GM18519 (cell line): ENCODE measurements around the gene KCNJ8.
"Not testable (repeated sequence)": the region's sequence is repeated elsewhere in the genome, so short reads cannot be mapped to it uniquely, and the experiment has no call there.

ENCODE experiments used
- ATAC-seq: cut with Tn5 transposase; IDR thresholded peaks from one replicate; pipeline ENCODE4 v1.9.1; 2021; ENCODE audit warnings: mild to moderate bottlenecking, moderate library complexity; ENCODE audit not compliant: unreplicated experiment, low FRiP score

The KCNJ8 gene

DNA sequence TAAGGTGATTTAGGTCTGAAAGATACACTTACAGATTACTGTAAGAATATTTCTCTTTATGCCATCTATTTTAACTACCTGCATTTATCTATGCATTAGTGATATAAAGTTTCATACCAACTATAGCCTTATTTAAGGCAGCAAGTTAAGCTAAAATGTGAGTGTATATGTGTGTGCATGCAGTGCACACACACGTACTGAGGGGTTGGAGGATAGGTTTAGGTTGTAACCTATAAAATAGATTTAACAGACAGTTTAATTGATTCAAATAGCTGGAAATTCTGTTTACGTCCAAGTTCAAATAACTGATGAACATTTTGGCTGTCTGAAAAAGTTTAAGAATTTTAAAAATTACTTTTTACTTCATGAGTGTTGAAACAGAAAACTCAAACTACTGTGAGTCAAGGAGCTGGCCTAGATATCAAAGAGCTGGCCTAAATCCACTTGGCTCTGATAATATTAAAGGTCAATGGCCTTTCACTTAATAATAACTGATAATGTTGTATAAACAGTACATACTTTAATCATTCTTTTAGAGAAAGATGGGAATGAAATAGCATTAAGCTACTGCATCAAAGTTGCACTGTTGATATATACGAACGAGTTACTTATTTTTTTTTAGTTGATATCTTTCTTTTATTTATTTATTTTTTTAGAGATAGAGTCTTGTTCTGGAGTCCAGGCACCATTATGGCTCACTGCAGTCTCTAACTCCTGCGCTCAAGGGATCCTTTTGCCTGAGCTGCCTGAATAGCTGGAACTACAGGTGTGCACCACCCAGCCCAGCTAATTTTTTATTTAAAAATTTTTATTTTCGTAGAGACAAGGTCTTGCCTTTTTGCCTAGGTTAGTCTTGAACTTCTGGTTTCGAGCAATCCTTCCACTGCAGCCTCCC is 13.8 kb upstream of the KCNJ8 start:
- ATAC-seq = no peak

DNA sequence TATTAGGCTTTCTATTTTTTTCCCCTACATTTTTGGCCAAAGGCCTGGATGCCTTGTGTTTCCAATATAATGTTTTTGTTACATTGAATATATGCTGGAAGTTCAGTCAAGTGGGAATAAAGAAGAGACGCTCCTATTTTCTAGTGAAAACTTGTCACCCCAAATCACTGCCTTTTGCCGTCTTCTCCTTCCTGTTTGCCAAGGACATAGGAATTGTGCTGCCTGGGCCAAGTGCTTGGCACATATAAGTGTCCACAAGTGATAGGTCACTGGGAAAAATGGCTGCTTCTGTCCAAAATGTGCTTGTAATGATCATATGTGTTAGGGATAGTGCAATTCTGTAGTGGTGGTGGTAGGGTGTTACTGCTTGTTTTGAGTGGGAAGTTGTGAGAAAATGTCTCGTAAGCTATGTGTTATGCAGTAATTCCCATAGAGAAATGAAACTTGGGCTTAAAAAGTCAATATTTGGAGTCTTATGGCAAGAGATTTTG is 11.6 kb upstream of the KCNJ8 start:
- ATAC-seq = no peak

GRCh38 chr12:21782723-21783122 is 8.2 kb upstream of the KCNJ8 start:
- ATAC-seq = not testable (repeated sequence)

GRCh38 chr12:21780786-21781185 is 6.3 kb upstream of the KCNJ8 start:
- ATAC-seq = no peak

GRCh38 chr12:21776175-21776574 is 1.7 kb upstream of the KCNJ8 start:
- no peak for ATAC-seq

GRCh38 chr12:21775133-21775820 is 771 bp upstream of the KCNJ8 start:
- no peak for ATAC-seq

- ATAC-seq = no peak
Measured at GRCh38 chr12:21773806-21774205, 700 bp downstream of the KCNJ8 start.

- no peak for ATAC-seq
Measured at GRCh38 chr12:21773263-21773741, 1.2 kb downstream of the KCNJ8 start.

DNA sequence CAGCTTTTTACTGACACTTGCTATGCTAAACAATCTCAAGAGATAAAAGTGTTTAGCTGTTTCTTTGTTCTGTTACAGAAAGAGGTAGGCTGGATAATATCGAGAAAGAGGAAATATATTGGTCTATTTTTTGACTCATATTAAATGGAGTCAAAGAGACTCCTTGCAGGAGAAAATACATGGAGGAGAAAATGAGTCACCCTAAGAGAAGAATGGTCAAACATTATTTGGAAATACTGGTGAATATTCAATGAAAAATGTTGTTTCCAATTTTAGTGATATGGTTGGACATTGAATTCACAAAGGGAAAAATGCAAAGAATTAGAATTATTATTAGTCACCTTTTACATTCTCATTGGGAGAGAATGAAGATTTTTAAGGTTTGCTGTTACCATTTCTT is 3.2 kb downstream of the KCNJ8 start:
- ATAC-seq = no peak

- no peak for ATAC-seq
Measured at GRCh38 chr12:21769307-21769706, 5.2 kb downstream of the KCNJ8 start.

DNA sequence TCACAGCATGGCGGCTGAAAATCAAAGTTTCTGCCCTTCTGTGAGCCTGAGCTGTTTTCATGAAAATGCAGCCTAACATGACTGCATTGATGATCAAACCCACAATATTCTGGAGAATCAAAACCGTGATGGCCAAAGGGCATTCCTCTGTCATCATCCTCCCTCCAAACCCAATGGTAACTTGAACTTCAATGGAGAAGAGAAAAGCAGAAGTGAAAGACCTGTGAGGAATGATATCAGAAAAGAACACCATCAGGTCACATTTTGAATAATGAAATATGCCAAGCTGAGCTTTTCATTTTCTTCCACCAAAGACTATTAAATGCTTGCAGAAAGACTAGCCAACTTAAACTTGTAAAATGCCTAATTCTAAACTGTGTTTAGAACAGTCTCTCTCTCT is 8.1 kb downstream of the KCNJ8 start:
- no peak for ATAC-seq

- no peak for ATAC-seq
Measured at GRCh38 chr12:21764950-21765349, 9.6 kb downstream of the KCNJ8 start.

DNA sequence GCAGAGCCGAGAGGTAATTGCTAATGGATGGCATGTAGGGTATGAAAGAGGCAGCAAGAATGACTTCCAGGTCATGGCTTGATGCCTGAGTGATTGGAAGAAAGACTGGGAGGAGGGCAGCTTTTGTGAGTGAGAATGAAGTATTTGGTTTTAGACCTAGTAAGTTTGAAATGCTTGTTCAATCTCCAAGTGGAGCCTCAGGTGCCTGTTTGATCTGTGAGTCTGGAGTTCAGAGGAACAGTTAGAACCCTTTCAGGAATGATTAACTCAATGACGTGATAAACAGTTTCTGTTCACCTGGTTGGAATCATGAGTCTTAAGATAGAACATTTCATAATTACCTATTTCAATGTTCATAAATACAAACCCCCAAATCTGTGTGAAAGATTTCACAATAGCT is 10.4 kb downstream of the KCNJ8 start:
- no peak for ATAC-seq

DNA sequence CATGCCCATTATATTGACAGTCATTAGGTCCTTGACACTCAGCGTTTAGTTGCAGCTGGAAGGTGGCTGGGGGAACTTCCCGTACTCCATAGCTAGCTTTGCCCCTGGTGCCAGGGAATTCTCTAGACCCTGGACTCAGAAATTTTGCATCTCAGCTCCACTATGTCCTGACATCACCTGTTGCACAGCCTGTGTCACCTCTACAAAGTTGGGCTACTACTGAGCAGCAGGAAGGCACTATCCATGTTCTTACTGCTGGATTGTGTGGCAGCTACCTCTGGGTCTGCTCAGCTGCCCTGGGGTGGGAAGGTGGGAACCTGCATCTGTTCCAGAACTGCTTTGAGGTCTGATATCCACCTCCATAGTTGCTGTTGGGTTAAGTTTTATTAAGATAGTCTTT is 11.0 kb downstream of the KCNJ8 start:
- no peak for ATAC-seq

DNA sequence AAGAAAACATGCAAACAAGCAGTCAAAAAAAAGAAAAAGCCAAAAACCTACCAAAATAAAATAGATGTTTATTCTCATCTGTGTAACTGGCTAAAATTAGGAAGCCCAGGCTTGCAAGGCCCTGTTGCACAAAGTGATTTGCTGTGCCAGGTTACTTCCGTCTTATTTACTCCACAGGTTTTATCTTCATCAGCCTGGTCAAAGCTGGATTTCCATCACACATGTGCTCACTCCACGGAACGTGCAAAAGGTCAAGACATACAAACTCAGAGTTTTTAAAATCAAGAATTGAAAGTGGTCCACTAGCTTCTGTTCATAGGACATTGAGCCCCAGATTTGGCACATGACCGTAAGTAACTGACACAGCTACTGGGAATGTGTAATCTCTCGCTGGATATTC is 14.8 kb downstream of the KCNJ8 start:
- ATAC-seq = no peak

GRCh38 chr12:21757735-21758134 is 16.8 kb downstream of the KCNJ8 start:
- no peak for ATAC-seq

GRCh38 chr12:21756699-21757098 is 17.8 kb downstream of the KCNJ8 start:
- no peak for ATAC-seq

- ATAC-seq = no peak
Measured at GRCh38 chr12:21751517-21751916, 23.0 kb downstream of the KCNJ8 start.

GRCh38 chr12:21745258-21745657 is 29.2 kb downstream of the KCNJ8 start:
- no peak for ATAC-seq

DNA sequence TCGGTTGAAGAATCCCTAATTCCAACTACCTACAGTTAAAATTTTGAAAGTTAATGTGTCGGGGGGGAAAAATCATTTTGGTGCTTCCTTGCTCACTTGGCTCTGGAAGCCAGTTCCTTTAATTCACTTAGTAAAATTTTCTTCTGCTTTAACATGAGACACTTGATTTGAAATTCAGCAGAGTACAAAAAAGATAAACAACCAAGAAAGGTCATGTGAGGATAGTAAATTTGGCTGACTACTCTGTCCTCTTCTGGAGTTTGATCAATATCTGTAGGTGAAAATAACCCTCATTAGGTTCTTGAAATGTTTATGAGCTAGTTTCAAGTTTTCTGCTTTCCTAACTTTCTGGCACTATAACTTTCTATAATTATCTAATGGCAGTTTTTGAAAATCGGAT is 43.4 kb downstream of the KCNJ8 start:
- no peak for ATAC-seq

DNA sequence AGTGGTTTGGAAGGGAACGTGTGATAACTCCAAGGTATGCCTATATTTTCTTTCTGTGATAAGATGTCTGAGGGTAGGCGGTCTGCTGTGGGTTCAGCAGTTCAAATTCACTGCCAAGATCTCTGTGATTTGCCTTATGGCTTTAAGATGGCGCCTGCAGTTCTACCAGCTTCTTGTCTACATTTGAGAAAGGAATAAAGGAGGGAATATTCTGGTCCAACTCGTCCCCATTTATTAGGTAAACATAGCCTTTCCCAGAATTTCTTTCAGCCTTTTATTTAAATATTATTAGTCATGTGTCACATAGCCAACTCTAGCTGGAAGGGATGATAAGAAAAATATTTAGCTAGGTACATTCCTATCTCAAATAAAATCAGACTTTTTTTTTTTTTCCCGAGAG is 48.8 kb downstream of the KCNJ8 start:
- no peak for ATAC-seq
